Activated CD4-positive, alpha-beta T cell treated with anti-CD3 and anti-CD28 coated beads, Interleukin-2, amount 50 U/mL, for 48 hours (primary cell): ENCODE measurements around the gene S100B.

Experiments used
- DNase-seq, 2 experiments: peaks; one replicate each; pipeline ENCODE4 v3.0.0-alpha.2; 2020

The S100B gene

DNA sequence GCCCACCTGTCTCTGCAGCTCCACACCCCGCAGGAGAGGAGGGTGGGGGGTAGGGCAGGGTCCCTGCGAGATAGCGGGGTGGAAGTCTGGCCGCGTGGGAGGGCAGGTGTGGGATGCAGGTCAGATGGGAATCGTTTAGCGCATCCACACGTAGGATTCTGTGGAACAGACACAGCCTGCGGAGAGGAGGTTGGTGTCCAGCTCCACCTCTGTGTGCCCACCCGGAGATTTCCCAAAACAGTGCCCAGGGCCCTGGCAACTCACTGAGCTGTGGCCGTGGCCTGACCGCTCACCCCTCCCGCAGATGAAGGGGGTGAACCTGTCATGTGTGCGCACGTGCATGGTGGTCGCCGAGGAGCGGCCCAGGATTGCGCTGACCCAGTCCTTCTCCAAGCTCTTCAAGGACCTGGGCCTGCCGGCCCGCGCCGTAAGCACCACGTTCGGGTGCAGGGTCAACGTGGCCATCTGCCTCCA, 46.9 kb downstream of the S100B start:
- no peak for DNase-seq

DNA sequence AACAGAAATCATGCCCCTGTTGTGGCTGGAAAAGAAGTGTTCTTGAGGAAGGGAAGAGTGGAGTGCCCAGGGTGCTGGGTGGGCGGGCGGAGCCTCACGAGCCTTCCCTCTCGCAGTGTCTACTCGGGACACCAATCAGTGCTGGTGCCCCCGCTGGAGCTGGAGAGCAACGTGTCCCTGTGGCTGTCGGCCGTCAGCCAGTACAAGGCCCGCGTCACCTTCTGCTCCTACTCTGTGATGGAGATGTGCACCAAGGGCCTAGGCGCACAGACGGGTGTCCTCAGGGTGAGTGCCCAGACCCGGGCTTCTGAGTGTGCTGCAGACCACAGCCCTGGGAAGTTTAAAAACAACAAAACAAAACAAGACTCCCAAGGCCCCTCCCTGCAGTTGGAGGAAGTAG, 47.4 kb downstream of the S100B start:
- no peak for DNase-seq

DNA sequence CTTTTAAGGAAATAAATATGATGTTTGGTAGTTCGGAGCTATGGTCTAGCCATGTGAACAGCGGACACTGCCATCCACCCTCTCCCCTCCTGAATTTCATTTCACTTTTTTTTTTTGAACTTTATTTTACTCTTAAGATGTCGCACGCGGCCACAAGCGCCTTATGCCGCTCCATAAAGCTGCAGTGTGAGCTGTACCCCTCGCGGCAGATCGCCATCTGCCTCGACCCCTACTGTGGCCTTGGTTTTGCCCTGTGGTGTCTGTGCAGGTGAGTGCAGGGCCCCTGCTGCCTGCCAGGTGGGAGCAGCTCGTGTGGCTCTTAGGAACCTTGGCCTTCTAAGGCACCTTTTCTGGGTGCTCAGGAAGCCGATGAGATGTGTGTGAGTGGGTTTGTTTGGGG, 48.1 kb downstream of the S100B start:
- no peak for DNase-seq

DNA sequence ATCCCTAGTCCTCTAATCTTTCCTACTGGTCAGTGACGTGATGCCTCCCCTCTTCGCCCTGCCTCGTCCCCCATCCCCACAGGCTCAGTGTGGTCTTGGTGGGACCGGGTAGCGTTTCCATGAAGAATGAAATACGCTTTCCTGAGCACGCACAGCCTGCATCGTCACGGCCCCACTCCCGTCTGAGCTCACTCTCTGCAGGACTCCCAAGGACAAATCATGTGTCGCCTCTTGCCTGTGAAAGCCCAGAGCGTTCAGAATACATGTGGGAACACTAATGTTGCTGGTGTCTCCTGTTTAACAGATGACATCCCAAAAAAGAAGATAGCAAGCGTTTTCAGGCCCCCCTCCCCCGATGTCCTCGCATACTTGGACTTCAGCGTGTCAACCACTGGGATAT, 49.2 kb downstream of the S100B start:
- no peak for DNase-seq

DNA sequence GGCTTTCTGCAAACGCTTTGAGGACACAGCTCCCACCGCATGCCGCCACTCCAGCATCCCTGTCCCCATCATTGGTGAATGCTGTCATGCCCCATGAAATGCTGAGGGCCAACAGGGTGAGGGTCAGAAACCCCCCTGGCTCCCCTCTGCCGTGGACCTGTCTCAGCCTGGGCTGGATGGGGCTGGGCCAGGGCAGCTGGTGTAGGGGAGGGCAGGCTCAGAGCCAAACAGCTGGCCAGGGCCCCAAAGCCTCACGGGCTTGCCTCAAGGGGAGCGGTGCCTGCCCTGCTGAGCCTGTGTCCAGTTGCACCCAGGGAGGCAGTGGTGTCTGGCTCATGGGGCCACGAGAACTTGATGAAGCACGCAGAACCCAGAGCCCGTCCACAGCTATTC, 49.7 kb downstream of the S100B start:
- DNase-seq: no peak

DNA sequence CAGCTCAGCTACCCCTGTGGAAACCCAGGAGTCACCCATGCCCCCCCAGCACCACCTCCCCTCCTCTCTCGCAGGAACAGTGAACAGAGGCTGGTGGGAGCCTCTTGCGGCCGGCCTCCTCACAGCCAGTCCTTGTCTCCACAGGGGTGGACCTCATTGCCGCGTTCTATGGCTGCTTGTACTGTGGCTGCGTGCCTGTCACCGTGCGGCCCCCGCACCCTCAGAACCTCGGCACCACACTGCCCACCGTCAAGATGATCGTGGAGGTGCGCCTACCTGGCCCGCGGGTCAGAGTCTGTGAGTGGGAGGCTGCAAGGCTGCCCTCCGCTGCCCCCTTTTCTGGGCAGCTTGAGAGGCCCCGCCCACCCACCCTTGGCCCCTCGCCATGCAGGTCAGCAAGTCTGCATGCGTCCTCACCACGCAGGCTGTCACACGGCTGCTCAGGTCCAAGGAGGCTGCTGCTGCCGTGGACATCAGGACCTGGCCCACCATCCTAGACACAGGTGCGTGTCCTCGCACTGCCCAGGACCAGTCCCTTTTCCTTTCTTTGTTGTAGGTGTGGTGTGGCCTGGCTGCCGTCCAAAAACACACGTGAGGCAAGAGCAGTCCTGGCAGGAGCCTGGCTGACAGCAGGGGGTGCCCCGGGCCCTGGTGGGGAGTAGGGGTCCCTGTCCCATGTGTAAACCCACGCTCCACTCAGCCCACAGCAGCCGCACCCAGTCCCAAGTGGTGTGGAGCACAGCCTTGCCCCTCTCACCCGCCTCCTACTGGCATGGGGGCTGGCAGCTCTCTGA, 50.3 kb downstream of the S100B start:
- DNase-seq: no peak

DNA sequence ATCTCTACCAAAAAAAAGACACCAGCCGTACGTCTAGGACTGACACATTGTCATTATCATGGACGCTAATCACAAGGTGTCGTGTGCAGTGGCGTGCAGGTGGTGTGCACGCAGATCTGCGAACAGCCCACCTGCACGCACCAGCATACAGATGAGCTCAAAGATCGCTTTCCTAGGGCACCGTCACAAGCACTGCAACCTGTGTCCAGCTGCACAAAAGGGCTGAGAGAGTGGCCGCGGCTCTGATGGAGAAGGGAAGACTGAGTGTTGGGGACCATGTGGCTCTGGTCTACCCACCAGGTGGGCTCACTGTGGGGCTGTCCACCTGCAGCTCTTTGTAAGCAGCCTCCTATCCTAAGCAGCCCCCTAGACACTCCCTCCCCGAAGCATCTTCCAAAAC, 50.9 kb downstream of the S100B start:
- no peak for DNase-seq

DNA sequence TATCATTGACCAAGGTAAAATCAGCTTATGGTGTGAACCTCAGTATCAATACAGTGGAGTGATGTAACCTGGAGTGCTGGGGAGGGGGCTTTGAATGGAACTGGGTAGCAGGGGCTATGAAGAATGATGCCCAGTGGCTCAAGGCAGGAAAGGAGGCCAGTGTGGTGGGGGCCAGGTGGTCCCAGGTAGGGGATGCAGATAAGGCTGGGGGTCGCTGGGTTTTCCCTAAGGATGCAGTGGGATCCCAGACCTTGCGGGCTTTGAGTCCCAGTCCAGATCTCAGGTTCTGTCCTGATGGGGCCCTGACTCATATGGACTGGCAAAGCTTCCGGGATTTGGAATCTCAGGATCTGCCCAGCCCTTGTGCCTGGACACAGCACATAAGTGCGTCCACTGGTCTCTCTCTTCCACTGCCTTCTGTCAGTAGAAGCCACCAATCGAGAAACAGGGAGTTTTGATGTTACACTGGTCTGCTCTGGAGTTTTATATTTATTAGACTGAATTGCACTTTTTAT, 52.0 kb downstream of the S100B start:
- DNase-seq: no peak

DNA sequence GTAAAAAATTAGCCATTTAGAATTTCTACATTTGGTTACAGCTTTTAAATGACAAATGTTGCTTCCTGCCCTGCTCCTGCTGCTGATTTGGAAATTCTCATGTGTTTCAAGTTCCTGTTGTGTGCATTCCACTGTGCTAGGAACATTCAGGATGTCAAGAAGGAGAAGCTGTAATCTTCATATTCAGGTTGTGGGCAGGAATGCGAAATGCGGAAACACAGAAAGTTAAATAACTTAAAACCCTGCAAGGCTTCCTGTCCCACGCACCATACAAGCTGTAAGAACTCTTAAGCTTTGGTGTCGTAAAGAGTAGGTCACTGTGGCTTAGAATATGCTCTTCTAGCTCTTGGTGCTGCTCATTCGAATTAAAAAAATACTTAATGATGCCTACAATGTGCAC, 52.6 kb downstream of the S100B start:
- DNase-seq: no peak

DNA sequence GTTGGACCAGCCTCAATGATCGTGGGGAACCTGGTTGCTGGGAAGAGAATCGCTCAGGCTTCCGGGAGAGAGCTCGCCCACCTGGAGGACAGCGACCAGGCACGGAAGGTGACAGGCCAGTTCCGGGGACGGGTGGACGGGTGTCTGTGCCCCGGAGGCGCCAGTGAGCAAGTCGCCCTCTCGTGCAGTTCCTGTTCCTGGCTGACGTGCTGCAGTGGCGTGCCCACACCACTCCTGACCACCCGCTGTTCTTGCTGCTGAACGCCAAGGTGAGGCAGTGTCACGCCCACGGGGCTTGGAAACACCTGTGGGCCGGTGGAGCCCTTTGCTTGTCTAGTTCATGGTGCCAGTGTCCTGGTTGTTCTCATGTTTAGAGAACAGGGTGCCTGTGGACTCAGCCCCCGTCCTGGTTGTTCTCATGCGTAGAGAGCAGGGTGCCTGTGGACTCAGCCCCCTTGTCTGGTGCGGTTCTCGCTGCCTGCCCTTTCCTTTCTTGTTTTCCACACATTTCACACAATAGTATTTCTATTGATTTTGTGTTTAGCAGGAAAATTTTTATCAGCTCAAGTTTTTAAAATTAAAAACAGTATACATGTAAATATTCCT, 53.1 kb downstream of the S100B start:
- DNase-seq: peak; percentile 41 to 53

DNA sequence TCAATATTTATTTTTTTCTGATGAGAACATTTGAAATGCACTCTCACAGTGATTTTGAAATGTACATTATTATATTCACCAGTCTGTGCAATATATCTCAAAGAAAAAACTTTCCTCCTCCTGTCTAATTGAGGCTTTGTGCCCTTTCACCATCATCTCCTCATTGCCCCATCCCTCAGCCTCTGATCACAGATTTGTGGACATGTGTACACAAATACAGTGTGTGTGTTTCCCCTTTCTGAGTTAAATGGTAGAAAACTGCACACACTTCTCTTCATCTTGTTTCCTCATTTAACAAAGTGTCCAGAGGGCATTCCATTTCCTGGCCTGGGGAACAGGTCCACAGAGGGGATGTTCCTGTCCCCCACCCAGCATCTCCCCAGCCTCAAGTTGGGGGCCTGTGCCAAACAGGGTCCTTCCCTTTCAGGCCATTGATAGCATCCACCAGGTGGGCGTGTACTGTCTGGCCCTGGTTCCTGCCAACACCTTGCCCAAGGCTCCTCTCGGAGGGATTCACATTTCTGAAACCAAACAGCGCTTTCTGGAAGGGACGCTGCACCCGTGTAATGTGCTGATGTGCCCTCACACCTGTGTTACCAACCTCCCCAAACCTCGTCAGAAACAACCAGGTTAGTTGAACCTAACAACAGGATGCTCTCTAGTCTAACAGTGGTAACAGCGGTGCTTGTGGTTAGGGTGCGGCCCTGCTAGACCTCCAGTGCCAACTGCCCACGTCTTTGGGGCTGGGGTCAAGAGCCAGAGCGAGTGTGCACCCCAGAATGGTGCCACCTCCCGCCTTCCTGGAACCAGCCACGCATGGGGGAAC, 54.6 kb downstream of the S100B start:
- no peak for DNase-seq

DNA sequence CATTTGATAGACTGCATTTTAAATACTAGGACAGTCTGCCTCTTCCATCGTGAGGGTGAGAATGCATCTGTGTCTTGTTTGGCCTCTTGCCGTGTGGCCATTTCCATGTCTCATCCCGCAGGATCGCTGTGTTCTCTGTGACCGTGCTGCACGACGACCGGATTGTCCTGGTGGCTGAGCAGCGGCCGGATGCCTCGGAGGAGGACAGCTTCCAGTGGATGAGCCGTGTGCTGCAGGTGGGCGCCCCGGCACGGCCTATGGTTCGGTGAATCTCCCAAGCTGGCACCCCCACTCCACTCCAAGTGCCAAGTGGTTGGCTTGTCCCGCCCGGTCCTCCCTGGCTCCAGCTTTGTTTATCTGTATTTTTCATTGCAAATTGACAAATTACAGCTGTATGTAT, 55.2 kb downstream of the S100B start:
- DNase-seq: no peak
